Mucosa of descending colon (tissue), 3 donors: Measurements from ENCODE around the gene TMEM218. TPM values are rescaled to one million over a fixed set of nuclear protein-coding genes. Genes with fewer than 3 reads are reported as not detected.

Source experiments
- ATAC-seq: fragments of 200-7000 bp; cut with Tn5 transposase; one replicate; pipeline ENCODE4 v1.9.1; 2020; ENCODE audit warnings: mild to moderate bottlenecking, moderate library complexity
- DNase-seq, 3 donors: peaks; one replicate each; pipeline ENCODE4 v3.0.0-alpha.2; 2020
- H3K36me3 ChIP-seq: fragments of 200-600 bp; one replicate; pipeline ENCODE4 v1.8.0; 2021; ENCODE audit warnings: low read depth, mild to moderate bottlenecking
- H3K4me1 ChIP-seq: fragments of 200-600 bp; one replicate; pipeline ENCODE4 v1.8.0; 2021; ENCODE audit warnings: low read depth, mild to moderate bottlenecking
- H3K4me3 ChIP-seq: fragments of 200-600 bp; one replicate; pipeline ENCODE4 v1.8.0; 2021; ENCODE audit warnings: mild to moderate bottlenecking
- H3K9me3 ChIP-seq: fragments of 200-600 bp; one replicate; pipeline ENCODE4 v1.8.0; 2021; ENCODE audit warnings: mild to moderate bottlenecking
- CTCF ChIP-seq: fragments of 200-600 bp; IDR thresholded peaks from one replicate; pipeline ENCODE4 v1.8.0; 2022; ENCODE audit warnings: antibody characterized with exemption, mild to moderate bottlenecking
- intact Hi-C, 2 donors: fragments of 100-400 bp; cut with DNase I in 1 of 2; cut with micrococcal nuclease in 1 of 2; formaldehyde crosslinking; loops; one replicate each; pipeline versions ENCODE4 v1.11.0 to v1.11.1; 2022; cut with DNase I, micrococcal nuclease
- total RNA-seq, 3 donors: library from RNA; stranded (reverse); fragmentation: NEBNext Ultra II Directional in 2 of 3; extraction: Animal tissue kit (Norgen Biotek cat#: 25700) in 2 of 3; gene quantifications; one replicate each; pipeline versions ENCODE4 v1.2.1 to v1.2.4, GENCODE V29; 2021 to 2023
- donor health status: DM: no; HTN: no; CAD: no; lungs with moderate emphysema.
- donor health status: DM: no; HTN: no; CAD: no.
- donor health status: DM: no; HTN: yes; CAD: no.

The TMEM218 gene
- total RNA-seq, 3 donors from 2014 or later = 12.5 to 16.9 (median 16.1) TPM

GRCh38 chr11:125094731-125095130 is 16.7 kb downstream of the TMEM218 start:
- Histone ChIP-seq H3K36me3 (no peaks in the 10 kb centered on the region), H3K4me1 (no peaks in the 10 kb centered on the region), H3K4me3 (no peak overlapping the region), H3K9me3 (no peaks in the 10 kb centered on the region)
- DNase-seq (no peak), ATAC-seq (no peak)
- TF ChIP-seq CTCF = no peak
- intact Hi-C loops = no loop called here

GRCh38 chr11:125093502-125093901 is 17.9 kb downstream of the TMEM218 start:
- no peaks in the 10 kb centered on the region for H3K4me1 ChIP-seq
- intact Hi-C loops = no loop called here

GRCh38 chr11:125092669-125093068 is 18.8 kb downstream of the TMEM218 start:
- H3K4me3 ChIP-seq = no peak overlapping the region
- no peaks in the 10 kb centered on the region for H3K4me1 ChIP-seq
- H3K9me3 ChIP-seq = no peaks in the 10 kb centered on the region
- no peaks in the 10 kb centered on the region for H3K36me3 ChIP-seq
- ATAC-seq = no peak
- no peak for DNase-seq
- no peak for TF ChIP-seq CTCF
- intact Hi-C loops = no loop called here

More at GRCh38 chr11:125093502-125093901, 17.9 kb downstream of the TMEM218 start:
- Histone ChIP-seq H3K9me3 (no peaks in the 10 kb centered on the region), H3K36me3 (no peaks in the 10 kb centered on the region), H3K4me3 (no peak overlapping the region)
- TF ChIP-seq CTCF = no peak
- DNase-seq (no peak), ATAC-seq (no peak)

- no peak for DNase-seq
- ATAC-seq = no peak
- Histone ChIP-seq H3K4me3 (no peak overlapping the region), H3K36me3 (no peaks in the 10 kb centered on the region), H3K4me1 (no peaks in the 10 kb centered on the region), H3K9me3 (no peaks in the 10 kb centered on the region)
- intact Hi-C loops = no loop called here
- TF ChIP-seq CTCF = no peak
Measured at GRCh38 chr11:125091877-125092664, 19.4 kb downstream of the TMEM218 start.

- TF ChIP-seq CTCF = no peak
- Histone ChIP-seq H3K4me3 (no peak overlapping the region), H3K4me1 (no peaks in the 10 kb centered on the region), H3K36me3 (no peaks in the 10 kb centered on the region), H3K9me3 (no peaks in the 10 kb centered on the region)
- intact Hi-C loops = no loop called here
- DNase-seq (no peak), ATAC-seq (peak; percentile 56)
Measured at GRCh38 chr11:125091247-125091876, 20.1 kb downstream of the TMEM218 start.
